HG03175 (cell line): ENCODE data around the gene BRSK1.

Source experiments
- ATAC-seq: cut with Tn5 transposase; IDR thresholded peaks from one replicate; pipeline ENCODE4 v1.9.1; 2021; ENCODE audit warnings: mild to moderate bottlenecking, moderate library complexity; ENCODE audit not compliant: unreplicated experiment

BRSK1 gene

DNA sequence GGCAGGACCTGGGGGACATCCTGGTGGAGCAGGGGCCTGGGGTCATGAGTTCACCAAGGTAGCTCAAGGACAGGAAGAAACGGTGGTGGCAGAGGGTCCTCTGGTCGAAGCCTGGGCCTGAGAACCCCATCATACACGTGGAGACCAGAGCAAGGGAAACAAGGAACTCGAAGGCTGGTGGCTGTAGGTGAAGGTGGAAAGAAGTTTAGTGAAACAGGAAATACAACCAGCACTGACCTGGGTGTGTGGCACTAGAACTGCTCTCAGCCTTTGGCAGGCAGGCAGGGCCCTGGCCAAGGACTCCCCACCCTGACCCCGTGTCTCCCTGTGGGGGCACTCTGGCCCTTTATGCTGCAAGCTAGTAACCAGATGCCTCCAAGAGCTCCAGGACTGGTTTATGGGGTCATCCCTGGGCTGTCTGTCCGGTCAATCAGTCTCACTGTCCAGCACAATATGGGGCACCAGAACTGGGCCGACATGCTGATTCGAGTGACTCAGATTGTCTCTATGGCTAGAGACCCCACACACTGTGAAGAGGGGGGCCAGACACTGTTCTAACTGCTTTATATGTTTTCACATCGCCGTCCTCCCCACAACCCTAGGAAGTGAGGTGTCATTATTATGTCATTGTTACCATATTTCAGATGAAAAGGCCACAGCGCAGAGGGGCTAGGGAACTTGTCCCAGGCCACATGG lies 67.0 kb downstream of the BRSK1 start:
- no peak for ATAC-seq

DNA sequence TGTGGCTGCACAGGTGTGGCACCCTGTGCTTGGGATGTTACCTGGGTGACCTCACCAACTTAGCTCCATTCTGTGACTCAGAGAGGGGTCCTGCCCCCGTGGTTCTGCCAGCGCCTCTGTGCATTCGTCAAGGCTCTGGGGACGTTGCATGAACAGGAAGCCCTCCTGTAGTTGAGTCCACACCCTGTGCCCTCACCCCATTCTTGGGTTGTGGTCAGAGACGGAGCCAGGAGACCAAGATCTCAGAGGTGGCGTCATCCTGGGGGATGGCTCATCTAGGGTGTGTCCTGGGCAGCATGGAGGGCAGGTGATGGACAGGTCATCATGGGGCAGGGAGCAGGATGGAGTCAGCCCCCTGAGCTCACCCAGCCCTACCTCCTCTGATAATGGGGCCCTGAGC lies 68.2 kb downstream of the BRSK1 start:
- ATAC-seq = no peak

DNA sequence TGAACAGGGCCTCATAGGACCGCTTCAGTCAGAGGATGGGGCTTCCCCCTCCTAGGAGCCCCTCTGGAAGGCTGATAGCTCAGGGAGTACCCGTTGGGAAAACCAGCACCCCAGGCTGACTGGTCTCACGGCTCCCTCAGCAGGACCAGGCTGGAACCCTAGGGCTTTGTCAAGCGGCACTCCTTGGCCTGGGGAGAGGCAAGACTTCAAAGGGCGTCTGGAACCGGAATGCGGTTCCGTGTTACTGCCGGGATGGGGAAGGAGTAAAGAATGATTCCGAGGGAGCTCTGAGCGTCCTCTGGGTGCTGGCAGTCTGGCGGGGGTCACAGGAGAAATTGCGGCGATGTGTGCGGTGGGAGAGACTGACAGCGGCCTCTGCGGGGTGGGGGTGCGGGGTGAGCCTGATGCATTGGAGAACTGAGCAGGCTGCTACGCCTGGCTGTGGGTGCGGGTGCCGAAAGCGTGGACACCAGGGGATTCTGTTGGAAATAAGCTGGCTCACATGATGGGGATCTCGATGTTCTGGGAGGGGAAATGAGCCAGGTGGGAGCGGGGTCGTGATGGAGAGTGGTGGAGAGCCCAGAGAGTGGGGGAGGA lies 68.8 kb downstream of the BRSK1 start:
- no peak for ATAC-seq

DNA sequence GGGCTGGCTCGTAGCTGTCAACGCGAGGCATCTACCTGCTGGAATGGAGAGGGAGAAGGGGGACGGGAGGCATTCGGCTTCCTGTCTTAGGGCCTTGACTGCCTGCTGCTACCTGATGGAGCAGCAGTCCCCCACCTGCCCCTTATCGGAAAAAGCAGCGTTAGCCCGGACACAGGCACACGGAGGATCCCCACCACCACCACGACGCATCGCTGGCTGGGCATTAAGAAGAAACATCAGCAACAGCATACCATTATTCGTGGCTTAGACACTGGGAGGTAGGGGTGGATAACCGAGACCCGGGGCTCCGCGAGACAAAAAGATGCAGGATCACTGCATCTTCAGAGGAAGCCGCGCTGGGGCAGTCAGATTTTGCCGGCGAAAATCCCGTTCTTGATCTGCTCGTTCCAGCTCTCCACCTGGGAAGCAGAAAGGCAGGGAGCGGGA lies 69.6 kb downstream of the BRSK1 start:
- ATAC-seq = no peak

- ATAC-seq = no peak
These were observed 70.3 kb downstream of the BRSK1 start for GRCh38 chr19:55353803-55354697.

- no peak for ATAC-seq
These were observed 71.0 kb downstream of the BRSK1 start, which contains the start of gene COX6B2 for GRCh38 chr19:55354698-55355212. Gene COX6B2 (minus strand): TSS chr19:55354719. CDS start chr19:55354521, 198 bp downstream.

DNA sequence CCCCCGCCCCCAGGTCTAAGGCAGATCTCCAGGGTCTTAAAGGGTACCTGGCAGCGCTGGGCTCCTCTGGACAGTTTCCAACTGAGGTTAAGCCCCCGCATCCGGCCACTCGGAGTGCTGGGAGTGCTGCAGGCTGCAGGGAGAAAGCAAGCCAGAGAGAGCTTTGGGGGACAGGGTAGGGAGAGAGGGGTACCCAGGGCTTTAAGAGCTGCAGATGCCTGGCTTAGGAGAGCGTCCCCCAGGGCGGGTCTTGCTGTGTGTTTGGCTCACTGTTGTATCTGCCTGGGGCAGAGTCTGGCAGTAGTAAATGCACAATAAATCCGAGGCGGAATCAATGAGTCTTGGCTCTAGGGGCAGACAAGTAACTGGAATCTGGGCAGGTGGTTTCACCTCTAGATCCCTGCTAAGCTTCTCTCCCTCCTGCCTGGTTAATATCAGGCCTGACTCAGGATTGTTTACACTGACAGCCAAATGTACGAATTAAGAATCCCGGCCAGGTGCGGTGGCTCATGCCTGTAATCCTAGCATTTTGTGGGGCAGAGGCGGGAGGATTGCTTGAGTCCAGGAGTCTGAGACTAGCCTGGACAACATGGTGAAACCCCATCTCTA lies 71.5 kb downstream of the BRSK1 start:
- no peak for ATAC-seq

DNA sequence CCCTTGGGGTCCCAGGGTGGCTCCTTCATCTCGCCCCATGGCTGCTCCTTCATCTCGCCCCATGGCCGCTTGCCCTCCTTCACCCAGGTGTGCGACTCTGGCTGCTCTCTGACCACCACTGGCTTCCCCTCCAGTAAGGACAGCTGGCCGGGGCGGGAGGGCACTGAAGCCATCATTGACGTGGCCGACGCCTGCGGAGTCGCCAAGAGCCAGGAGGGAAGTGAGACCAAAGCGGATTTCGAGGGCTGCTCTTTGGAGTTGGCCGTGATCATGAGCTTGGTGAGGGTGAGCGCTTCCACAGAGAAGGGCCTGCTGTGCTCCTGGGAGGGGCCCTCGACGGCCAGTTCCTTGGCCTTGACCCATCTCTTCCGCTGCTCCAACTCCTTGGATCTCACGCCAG lies 74.7 kb downstream of the BRSK1 start:
- ATAC-seq = no peak

DNA sequence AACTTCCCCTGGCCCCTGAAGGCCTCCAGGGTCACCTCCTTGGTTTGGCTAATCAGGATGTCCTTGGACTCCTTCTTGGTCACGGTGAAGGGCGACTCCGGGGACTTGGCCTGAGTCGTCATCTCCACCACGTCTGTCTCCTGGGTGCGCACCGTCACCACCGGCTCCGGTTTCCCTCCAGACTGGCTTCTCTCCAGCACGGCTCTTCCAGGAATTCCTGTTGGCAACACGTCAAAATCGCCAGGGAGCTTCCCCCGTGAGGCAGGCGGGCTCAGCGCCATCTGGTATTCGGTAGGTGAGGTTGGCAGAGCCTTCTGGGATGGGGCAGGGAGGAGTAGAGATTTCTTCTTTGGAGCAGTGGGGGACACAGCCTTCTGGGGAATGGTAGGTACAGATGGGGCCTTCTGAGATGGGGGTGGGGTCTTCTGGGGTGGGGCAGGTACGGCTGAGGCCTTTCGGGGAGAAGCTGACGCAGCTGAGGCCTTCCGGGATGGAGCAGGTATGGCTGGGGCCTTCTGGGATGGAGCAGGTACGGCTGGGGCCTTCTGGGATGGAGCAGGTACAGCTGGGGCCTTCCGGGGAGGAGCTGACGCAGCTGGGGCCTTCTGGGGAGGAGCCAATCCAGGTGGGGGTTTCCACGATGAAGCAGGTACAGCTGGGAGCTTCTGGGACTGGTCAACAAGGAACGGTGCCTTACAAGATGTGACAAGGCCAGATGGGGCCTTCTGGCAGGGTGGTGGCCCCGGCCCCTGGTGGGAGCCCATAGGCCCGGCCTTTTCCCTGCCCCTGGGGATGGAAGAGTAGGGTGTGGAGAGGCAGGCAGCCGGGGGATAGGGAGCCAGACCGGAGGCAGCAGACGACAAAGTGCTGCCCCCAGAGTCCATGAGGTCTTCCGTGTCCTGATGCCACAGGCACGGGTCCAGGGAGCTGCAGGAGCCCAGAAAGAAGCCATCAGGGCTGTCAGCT lies 75.4 kb downstream of the BRSK1 start:
- no peak for ATAC-seq

- no peak for ATAC-seq
These were observed 77.1 kb downstream of the BRSK1 start for GRCh38 chr19:55360902-55361301.
